K562 (cell line): ENCODE results near the gene SYT17.

Experiments used
- CTCF ChIP-seq, 3 experiments: IDR thresholded peaks in 2 of 3; conservative IDR thresholded peaks in 1 of 3; 2 replicates each; pipeline ENCODE4 v1.5.1; 2011 to 2012; ENCODE audit warnings: low read length in 3 of 3, mild to moderate bottlenecking in 3 of 3, control low read depth in 2 of 3, improper control_type of control experiment in 1 of 3, inconsistent platforms in 1 of 3, low read depth in 1 of 3, mixed read lengths in 1 of 3, moderate library complexity in 1 of 3; ENCODE audit not compliant: insufficient read depth in 2 of 3
- E4F1 ChIP-seq: fragments of 250-450 bp; sonication (Bioruptor Pico); IDR thresholded peaks from 2 replicates; pipeline ENCODE4 v1.5.0; 2021; ENCODE audit warnings: mild to moderate bottlenecking, borderline replicate concordance
- ZKSCAN1 ChIP-seq: fragments of 150-350 bp; IDR thresholded peaks from 2 replicates; pipeline ENCODE4 v1.6.1; 2016; ENCODE audit warnings: low read depth, low read length
- ZNF143 ChIP-seq: sonication (generic); formaldehyde crosslinking; IDR thresholded peaks from 2 replicates; pipeline ENCODE4 v1.9.0; 2022; ENCODE audit warnings: mild to moderate bottlenecking, missing genetic modification reagents
- ZNF224 ChIP-seq: sonication (generic); formaldehyde crosslinking; IDR thresholded peaks from 2 replicates; pipeline ENCODE4 v1.8.0; 2022; ENCODE audit warnings: mild to moderate bottlenecking, missing genetic modification reagents
- ZZZ3 ChIP-seq: fragments of 450-650 bp; IDR thresholded peaks from 2 replicates; pipeline ENCODE4 v1.6.1; 2016; ENCODE audit warnings: antibody characterized with exemption, mild to moderate bottlenecking, moderate library complexity

- TF ChIP-seq CTCF (IDR thresholded peaks at IDR 0.05 in 2 of 3, conservative IDR thresholded peaks at IDR 0.05 in 1 of 3; ENCODE audit: insufficient read depth in 2 of 3, low read depth in 1 of 3, low read length in 3 of 3), result no peak
- no peak for TF ChIP-seq E4F1 (CRISPR knock-in tag)
- TF ChIP-seq ZKSCAN1, result no peak
- no peak for TF ChIP-seq ZNF143 (CRISPR knock-in tag)
- TF ChIP-seq ZNF224 (CRISPR knock-in tag), result no peak
- no peak for TF ChIP-seq ZZZ3
Observed at GRCh38 chr16:19183187-19183586, 15.1 kb downstream of the SYT17 start.
